D721Med (cell line): ENCODE results near the gene TTLL12.
A peak's percentile ranks its signal among the peaks of the same experiment; 100 is the strongest.

Experiments used
- DNase-seq: peaks from one replicate; pipeline ENCODE4 v3.0.0; 2011; ENCODE audit warnings: low spot score; ENCODE audit not compliant: insufficient read length
- FAIRE-seq: peaks from 2 replicates; lab custom pipeline; 2011; peaks lifted over from hg19 to GRCh38; lab: Jason Lieb, UNC
- TF ChIP-seq, protein P1 (sequence below): IDR thresholded peaks from 2 replicates; pipeline ENCODE4 v1.5.1; 2012; ENCODE audit warnings: mild to moderate bottlenecking, control low read depth; ENCODE audit not compliant: insufficient read depth; ENCODE audit errors: missing control alignments

TTLL12 gene

DNA sequence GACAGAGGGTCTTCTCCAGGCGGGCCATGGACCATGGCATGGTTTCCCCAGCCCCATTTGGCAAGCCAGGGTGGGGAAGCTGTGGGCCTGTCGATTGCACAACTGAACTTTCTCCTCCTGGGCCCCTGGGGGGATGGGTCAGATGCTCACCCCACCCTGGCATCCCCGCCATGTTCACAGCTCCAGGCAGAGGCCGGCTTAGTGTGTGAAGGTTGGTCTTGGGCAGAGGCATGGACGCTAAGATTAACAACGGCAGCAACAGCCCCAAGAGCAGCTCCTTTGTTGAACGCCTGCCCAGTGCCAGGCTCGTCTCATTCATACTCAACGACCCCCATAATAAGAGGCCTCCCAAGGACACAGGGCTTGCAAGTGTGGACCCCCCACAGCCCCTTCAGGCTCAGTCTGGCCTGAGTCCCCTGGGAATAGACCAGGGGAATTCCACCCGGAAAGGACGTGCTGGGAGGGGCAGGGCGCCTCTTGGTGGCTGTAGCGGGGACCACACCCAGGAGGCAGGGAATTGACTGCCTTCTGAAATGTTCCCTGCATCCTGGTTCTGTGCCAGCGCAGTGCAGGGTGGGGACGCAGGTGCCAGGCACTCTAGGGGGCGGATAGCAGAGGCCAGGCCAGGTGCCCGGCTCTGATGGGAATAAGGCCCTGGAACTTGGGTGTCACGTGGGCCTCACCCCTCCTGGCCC, 27.3 kb downstream of the TTLL12 start:
- FAIRE-seq (no peak), DNase-seq (no peak)
- TF ChIP-seq, protein P1, sequence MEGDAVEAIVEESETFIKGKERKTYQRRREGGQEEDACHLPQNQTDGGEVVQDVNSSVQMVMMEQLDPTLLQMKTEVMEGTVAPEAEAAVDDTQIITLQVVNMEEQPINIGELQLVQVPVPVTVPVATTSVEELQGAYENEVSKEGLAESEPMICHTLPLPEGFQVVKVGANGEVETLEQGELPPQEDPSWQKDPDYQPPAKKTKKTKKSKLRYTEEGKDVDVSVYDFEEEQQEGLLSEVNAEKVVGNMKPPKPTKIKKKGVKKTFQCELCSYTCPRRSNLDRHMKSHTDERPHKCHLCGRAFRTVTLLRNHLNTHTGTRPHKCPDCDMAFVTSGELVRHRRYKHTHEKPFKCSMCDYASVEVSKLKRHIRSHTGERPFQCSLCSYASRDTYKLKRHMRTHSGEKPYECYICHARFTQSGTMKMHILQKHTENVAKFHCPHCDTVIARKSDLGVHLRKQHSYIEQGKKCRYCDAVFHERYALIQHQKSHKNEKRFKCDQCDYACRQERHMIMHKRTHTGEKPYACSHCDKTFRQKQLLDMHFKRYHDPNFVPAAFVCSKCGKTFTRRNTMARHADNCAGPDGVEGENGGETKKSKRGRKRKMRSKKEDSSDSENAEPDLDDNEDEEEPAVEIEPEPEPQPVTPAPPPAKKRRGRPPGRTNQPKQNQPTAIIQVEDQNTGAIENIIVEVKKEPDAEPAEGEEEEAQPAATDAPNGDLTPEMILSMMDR, result peak; percentile 12

DNA sequence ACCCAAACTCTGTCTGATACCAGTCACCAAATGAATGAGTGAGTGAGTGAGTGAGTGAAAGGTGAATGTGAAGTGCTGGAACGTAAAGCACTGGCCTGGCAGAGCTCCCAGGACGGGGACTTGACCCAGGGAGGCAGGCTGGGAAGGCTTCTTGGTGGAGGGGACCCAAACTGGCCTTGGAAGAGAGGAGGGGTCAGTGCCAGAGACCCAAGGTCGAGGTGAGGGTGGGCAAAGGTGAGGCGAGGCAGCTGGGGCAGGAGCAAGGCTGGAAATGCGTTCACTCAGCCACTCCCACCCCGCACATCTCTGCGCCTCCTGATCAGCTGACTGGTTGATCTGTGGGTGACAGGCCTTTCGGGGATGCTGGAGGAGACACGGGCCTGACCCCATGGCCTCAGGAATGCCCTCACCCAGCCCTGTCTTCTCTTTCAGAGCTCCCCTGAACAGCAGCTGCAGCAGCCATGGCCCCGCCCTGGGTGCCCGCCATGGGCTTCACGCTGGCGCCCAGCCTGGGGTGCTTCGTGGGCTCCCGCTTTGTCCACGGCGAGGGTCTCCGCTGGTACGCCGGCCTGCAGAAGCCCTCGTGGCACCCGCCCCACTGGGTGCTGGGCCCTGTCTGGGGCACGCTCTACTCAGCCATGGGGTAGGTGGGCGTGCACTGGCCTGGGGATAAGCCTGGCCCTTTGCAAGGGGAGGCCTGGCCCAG, 28.0 kb downstream of the TTLL12 start:
- DNase-seq, result no peak
- no peak for FAIRE-seq
- TF ChIP-seq, protein P1, result no peak

DNA sequence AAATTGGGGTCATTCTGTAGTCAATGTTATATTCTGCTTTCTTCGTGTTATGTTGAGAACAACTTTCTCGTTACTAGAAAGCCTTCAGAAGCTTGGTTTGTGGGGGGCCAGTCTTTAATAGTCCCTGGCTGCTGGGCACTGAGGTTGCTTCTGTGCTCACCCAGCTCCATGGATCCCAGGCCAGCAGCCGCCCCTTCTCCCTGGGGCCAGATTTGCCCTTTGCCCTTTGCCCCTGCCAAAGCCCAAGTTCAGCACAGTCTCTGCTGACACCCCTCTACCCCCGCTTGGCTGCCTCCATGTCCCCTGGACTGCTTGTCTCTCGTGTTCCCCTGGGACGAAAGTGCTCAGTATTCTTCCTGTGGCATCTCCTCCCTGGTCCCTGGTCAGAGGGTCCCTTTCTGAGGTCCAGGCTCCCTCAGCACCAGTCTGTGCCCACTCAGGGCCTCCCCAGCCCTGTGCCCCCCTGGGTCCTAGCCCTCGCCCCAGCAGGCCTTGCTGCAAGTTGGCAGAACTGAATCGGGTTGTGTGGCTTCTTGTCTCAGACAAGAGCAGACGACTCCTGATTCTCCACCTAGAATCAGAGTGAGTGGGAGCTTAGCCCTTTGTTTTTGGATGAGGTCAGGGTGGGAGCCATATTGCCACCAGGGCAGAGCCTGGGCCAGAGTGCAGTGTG, 28.9 kb downstream of the TTLL12 start:
- FAIRE-seq (no peak), DNase-seq (no peak)
- TF ChIP-seq, protein P1, result no peak

DNA sequence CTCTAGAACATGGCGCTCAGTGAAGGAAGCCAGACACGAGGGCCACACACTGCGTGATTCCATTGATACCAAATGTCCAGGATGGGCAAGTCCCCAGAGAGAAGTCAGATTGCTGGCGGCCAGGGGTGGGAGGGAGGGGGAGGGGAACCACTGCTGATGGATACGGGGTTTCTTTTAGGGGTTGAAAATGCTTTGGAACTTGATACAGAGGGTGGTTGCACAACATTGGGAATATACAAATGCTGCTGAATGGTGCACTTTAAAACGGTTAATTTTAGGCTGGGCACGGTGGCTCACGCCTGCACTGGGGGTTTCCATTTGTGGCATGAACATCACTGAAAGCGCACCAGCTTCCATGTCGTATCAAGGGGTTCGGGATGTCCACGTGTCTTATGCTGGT, 30.5 kb downstream of the TTLL12 start:
- TF ChIP-seq, protein P1, result no peak
- DNase-seq (no peak), FAIRE-seq (no peak)

DNA sequence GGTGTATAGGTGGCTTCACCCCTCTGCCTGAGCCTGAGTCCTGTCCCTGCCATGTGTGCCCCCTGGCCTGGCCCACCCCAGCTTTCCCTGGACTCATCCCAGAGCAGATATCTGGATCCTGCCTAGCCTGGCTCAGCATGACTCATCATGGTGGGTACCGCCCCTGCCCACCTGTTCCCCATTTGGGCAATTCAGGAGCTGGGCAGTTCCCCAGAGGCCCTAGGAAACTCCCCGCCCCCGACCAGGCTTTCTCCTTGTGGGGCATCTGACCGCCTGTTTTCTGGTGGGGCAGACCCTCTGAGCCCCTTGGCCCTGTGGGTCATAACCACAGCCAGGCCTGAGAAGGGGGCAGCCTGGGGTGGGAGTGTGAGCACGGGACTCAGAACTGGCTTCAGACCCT, 31.1 kb downstream of the TTLL12 start:
- TF ChIP-seq, protein P1, result no peak
- DNase-seq (no peak), FAIRE-seq (no peak)

DNA sequence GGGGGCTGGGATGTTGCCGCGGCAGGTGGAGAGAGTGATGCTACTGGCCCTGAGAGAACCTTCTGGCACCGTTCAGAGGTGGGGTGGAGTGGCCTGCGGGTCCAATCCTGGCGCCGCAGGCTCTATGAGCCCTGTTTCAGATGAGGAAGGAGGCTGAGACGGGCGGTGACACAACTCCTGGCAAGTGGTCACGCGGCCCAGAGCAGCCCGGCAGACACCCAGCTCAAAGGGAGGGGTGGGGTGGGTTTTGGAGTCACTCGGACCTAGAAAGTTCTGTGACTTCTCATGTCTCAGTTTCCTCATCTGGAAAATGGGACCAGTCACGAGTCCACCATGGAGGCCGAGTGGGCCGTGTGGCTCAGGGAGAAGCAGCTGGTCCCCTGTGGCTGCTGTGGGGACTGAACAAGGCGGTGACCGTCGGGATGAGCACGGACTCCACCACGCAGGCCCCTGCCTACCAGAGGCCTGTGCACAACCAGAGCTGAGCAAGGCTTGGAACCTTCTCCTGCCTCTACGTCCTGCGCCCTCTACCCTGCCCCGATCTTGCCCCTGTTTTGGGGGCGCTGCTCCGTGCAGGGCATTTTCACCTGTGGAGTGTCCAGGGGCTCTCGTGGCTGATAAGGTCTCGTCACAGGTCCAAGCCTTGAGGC, 31.9 kb downstream of the TTLL12 start:
- FAIRE-seq (no peak), DNase-seq (no peak)
- TF ChIP-seq, protein P1, result no peak
